ENCODE results near the gene ZNF688. TPM values are rescaled to one million over a fixed set of nuclear protein-coding genes. Genes with fewer than 3 reads are reported as not detected.

ZNF688 gene
- total RNA-seq, 1 donor from 2014 or later, result 11.3 TPM

- peak in 1 of 2 experiments; percentile 73 for DNase-seq (ENCODE audit: low spot score in 2 of 2, unreplicated experiment in 2 of 2)
Observed at GRCh38 chr16:30535777-30536190, 35.7 kb downstream of the ZNF688 start.

DNA sequence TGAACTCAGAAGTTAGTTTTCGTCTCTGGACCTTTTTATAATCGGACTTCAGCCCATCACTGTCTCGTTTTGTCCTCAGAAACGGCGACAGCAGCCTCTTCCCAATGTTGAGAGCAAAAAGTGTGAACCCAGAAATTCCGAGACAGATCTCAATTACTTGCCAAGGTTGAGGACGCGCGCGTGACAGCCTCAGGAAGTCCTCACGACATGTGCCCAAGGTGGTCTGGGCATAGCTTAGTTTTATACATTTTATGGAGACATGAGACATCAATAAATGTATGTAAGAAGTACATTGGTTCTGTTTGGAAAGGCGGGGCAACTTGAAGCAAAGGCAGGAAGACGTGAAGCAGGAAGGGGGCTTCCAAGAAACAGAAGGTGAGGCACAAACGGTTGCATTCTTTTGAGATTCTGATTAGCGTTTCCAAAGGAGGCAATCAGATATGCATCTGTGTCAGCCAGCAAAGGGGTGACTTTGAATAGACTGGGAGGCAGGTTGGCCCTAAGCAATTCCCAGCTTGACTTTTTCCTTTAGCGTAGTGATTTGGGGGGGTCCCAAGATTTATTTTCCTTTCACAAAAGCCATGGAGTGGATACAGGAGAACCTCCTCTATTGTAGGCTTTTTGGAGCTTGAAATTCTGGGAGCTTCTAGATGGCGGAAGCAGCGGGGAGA is 36.3 kb downstream of the ZNF688 start:
- no peaks in the 10 kb centered on the region for H3K9me3 Mint-ChIP-seq
- H3K27me3 Mint-ChIP-seq (ENCODE audit: low read depth), result no peaks in the 10 kb centered on the region
- peaks cover 6% of the 10 kb centered on the region for H3K36me3 Mint-ChIP-seq
- H3K4me1 Mint-ChIP-seq, result peaks cover 31% of the 10 kb centered on the region
- peak overlapping the region; percentile 93 for H3K4me3 Mint-ChIP-seq
- peak in 1 of 2 experiments; percentile 47 for DNase-seq (ENCODE audit: low spot score in 2 of 2, unreplicated experiment in 2 of 2)
- TF ChIP-seq, protein P1, sequence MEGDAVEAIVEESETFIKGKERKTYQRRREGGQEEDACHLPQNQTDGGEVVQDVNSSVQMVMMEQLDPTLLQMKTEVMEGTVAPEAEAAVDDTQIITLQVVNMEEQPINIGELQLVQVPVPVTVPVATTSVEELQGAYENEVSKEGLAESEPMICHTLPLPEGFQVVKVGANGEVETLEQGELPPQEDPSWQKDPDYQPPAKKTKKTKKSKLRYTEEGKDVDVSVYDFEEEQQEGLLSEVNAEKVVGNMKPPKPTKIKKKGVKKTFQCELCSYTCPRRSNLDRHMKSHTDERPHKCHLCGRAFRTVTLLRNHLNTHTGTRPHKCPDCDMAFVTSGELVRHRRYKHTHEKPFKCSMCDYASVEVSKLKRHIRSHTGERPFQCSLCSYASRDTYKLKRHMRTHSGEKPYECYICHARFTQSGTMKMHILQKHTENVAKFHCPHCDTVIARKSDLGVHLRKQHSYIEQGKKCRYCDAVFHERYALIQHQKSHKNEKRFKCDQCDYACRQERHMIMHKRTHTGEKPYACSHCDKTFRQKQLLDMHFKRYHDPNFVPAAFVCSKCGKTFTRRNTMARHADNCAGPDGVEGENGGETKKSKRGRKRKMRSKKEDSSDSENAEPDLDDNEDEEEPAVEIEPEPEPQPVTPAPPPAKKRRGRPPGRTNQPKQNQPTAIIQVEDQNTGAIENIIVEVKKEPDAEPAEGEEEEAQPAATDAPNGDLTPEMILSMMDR (IDR thresholded peaks at IDR 0.05; ENCODE audit: unreplicated experiment), result no peak
- peak overlapping the region; percentile 99 for H3K27ac Mint-ChIP-seq

More at GRCh38 chr16:30535777-30536190, 35.7 kb downstream of the ZNF688 start:
- peak overlapping the region; percentile 99 for H3K27ac Mint-ChIP-seq
- TF ChIP-seq, protein P1 (IDR thresholded peaks at IDR 0.05; ENCODE audit: unreplicated experiment), result no peak
- peak overlapping the region; percentile 93 for H3K4me3 Mint-ChIP-seq
- peaks cover 29% of the 10 kb centered on the region for H3K4me1 Mint-ChIP-seq
- no peaks in the 10 kb centered on the region for H3K27me3 Mint-ChIP-seq (ENCODE audit: low read depth)
- peaks cover 6% of the 10 kb centered on the region for H3K36me3 Mint-ChIP-seq
- no peaks in the 10 kb centered on the region for H3K9me3 Mint-ChIP-seq

- TF ChIP-seq, protein P1 (IDR thresholded peaks at IDR 0.05; ENCODE audit: unreplicated experiment), result no peak
- Mint-ChIP-seq H3K4me1 (peaks cover 34% of the 10 kb centered on the region), H3K36me3 (peaks cover 6% of the 10 kb centered on the region), H3K27me3 (ENCODE audit: low read depth) (no peaks in the 10 kb centered on the region), H3K9me3 (no peaks in the 10 kb centered on the region), H3K4me3 (peak within 1 kb of the TSS; percentile 93), H3K27ac (peak within 1 kb of the TSS; percentile 99)
- peak; percentile 75 to 89 for DNase-seq (ENCODE audit: low spot score in 2 of 2, unreplicated experiment in 2 of 2)
Observed at GRCh38 chr16:30534368-30535105, 37.0 kb downstream of the ZNF688 start, which contains the start of gene ZNF747. Gene ZNF747 (minus strand): TSS chr16:30534858. CDS start chr16:30534679, 179 bp downstream.

DNA sequence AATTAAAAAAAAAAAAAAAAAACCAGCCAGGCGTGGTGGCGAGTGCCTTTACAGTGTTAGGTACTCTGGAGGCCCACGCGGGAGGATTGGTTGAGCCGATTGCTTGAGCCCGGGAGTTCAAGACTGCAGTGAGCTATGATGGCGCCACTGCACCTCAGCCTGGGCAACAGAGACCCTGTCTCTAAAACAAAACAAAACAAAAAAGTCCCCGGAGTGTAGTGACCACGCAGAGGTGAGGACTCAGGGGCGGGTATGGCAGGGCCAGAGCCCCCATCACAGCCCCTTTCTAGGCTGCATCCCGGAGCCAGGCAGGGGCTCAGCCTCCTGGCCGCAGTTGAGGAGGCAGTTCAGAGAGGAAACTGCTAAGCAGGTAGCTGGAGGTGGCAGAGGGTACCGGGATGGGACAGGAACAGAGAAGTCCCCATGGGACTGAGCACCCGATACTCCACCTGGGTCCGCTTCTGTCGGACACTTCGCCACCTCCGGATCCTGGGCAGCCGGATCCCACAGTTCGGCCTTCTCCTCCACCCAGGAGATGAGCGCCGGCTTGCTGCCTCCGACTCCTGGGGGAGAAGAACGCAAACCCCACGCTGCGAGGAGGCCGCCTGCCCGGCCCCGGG is 37.7 kb downstream of the ZNF688 start:
- Mint-ChIP-seq H3K4me3 (peak overlapping the region; percentile 93), H3K27ac (peak overlapping the region; percentile 84), H3K9me3 (no peaks in the 10 kb centered on the region), H3K4me1 (peaks cover 35% of the 10 kb centered on the region), H3K27me3 (ENCODE audit: low read depth) (no peaks in the 10 kb centered on the region), H3K36me3 (peaks cover 6% of the 10 kb centered on the region)
- DNase-seq (ENCODE audit: low spot score in 2 of 2, unreplicated experiment in 2 of 2), result no peak
- TF ChIP-seq, protein P1 (IDR thresholded peaks at IDR 0.05; ENCODE audit: unreplicated experiment), result no peak

- no peaks in the 10 kb centered on the region for H3K9me3 Mint-ChIP-seq
- H3K4me1 Mint-ChIP-seq, result peaks cover 42% of the 10 kb centered on the region
- H3K27ac Mint-ChIP-seq, result peak overlapping the region; percentile 86
- peaks cover 6% of the 10 kb centered on the region for H3K36me3 Mint-ChIP-seq
- H3K27me3 Mint-ChIP-seq (ENCODE audit: low read depth), result no peaks in the 10 kb centered on the region
- H3K4me3 Mint-ChIP-seq, result peak overlapping the region; percentile 67
- no peak for DNase-seq (ENCODE audit: low spot score in 2 of 2, unreplicated experiment in 2 of 2)
- TF ChIP-seq, protein P1 (IDR thresholded peaks at IDR 0.05; ENCODE audit: unreplicated experiment), result no peak
Observed at GRCh38 chr16:30533146-30533522, 38.4 kb downstream of the ZNF688 start.
